NCI-H2196 treated with DMSO at 0.1 percent for 48 hours (cell line): Measurements from ENCODE around the gene METTL4.
A peak's percentile ranks its signal among the peaks of the same experiment; 100 is the strongest.

ENCODE experiments used
- DNase-seq: peaks from one replicate; lab custom pipeline; 2025; ENCODE audit not compliant: unreplicated experiment; lab: John Stamatoyannopoulos, UW

METTL4 gene

DNA sequence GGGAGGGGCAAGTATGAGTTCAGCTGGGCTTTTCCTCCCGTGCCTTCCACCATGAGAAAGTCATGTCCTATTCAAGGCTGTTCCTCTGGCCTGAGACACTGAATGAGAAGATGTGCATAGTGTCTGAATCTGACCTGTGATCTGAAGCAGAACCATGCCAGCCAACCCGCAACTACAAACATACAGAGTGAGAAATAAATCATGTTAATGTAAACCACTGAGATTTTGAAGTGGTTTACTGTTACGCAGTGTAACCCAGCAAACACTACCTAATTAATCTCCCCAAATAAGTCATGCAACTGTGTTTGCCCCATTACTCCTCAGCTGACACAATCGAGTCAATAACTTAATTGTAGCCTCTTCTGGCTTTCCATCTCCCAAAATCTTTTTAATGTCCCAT lies 49.2 kb downstream of the METTL4 start:
- DNase-seq: no peak

DNA sequence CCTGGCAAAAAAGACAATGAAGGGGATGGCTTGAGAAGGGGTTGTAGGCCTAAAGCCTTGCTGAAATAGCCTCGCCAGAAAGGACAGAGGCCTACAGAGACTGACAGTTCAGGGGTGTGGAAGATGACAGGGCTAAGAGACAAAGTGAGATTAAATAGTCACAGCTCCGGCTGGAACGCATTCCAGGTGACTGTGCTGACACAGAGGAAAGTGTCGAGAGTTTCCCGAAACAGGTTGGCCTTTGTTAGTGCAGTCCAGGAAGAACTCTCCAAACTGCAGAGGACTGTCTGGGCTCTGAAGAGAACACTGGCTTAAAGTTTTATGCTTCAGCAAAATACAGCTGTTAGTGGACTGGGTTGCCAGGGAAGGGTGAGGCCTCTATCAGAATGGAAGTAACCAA lies 52.8 kb downstream of the METTL4 start:
- DNase-seq: no peak

DNA sequence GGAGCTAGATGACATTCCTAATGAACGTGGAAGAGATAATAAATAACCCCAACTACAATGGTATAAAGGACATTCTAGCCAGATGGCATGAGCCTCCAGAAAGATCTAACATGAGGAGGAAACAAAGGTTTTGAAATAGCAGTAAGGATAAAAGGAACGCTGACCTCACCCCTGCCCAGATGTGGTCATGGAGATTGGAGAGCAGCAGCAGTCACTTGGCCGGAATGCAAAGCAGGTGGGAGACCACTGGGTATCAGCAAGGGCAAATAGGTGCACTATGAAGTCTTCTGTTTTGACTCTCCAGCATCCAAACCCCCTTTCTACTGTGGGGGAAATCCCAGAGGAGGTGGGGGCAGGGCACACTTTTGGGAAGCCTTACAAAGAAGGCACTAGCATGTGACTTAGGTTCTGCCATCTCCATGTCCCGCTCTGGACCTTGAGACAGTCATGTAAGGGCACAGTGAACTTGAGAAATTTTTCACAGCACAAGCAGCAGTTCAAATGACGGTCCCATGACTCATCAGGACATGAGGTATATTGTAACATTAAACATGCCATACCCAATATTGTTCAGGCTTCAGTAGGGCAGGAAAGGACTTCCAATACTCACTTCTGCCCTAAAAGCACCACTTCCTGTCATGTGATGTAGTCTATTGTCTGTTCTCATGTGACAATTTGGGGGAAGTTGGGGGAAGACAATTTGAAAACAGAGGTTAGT lies 55.2 kb downstream of the METTL4 start:
- no peak for DNase-seq

DNA sequence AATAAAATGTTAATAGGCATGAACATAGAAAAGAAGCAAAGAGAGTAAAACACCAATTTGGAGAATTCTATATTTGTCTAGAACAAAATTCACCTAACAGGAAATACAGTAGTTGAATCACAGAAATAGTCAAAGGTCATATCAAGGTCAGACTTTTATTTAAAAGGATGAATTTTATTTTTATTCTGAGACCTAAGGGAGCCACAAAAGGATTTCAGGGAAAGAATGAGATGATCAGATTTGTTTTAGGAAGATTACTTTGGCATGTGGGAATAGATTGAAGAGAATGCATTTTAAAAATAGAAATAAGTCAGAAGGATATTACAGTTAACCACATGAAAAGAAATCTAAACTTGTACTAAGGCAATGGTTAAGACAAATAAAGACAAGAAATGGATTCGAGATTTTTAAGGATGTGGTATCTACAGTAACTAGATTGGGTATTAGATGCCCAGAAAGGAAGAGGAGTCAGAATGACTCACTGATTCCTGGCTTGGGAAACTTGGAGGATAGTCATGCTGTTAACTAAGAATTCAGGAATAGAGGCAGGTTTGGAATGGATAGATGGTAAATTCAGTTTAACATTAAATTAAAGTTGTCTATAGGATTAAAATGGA lies 56.0 kb downstream of the METTL4 start:
- no peak for DNase-seq

DNA sequence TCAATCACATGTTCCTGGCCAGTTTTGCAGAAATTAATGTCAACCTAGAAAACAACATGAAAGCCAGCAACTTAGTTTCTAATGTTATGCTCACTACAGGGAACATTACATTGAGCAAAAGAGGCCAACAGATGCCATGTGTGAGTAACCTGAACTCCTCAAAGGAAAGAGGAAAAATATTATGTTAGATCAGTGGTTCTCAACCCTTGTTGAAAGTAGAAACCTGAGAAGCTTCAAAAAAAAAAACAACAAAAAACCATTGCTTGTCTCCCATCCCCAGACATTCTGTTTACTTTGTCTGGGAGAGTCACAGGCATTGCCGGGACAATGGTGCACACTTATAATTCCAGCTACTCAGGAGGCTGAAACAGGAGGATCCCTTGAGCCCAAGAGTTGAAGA lies 57.7 kb downstream of the METTL4 start:
- peak; percentile 54 for DNase-seq

DNA sequence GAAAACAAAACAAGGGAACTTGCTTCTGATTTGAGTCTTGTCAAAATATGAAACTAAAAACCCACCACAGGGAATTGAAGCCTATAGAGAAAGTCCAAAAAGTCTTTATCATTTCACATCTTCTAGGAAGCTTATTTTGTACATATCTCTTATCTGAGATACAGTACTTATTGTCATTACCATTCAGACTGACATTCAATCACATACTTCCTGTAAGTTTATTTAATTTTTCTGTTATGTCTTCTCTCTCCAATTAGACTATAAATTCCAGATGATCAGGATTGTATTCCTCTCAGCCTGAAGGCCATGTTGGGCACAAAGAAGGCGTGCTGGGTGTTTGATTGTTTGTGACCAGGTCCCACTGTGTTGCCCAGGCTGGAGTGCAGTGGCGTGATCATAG lies 59.2 kb downstream of the METTL4 start:
- no peak for DNase-seq

DNA sequence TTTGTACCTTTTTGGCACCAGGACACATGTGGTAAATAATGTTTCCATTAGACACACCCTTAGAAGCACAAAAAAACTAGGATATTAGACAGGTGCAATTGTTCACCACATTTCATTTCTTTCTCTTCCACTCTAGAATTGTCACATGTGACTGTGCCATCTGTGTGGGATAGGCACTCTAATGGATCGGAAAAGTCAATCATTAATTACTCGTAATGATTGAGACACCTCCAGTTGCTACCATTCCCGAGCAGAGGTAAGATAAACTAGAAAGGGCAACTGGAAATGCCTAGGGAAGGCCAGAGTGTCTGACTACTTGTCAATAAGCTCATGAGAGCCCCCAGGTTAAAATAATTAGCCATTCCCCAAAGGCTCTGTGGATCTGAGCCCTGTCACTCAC lies 59.9 kb downstream of the METTL4 start:
- no peak for DNase-seq

DNA sequence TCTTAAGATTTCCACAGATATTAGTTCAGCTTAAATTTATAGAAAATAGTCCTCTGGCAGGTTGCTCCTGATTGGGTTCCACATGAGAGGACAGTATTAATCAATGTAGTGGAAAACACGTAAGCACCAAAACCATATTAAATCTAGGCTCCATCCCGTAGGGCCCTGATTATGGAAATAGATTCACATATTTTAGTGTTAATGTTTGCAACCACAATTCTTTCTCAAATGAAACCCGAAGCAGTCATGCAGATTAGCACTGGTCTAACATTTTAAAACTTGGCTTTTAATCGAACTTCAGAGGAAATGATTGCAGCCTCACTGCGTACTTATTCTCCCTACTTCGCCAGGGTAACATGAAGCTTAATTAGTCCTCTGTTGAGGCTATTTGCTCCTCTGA lies 60.9 kb downstream of the METTL4 start:
- no peak for DNase-seq

DNA sequence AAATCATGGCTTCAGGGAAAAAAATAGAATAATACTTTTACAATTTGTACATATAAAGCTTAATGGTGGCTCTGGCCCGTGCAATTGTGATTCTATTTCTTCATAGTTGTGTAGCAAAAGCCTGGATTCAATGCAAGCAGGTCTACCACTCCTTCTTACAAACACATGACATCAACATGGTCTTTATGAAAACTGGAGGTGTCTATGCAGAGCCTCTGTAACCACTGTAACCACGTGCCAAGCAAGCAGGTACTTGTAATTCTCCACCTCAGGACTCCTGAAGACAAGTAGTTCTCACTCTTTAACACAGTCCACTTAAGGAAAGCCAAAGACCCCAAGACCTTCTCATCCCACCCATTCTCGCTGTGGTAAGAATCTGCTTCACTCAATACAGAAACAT lies 62.6 kb downstream of the METTL4 start:
- DNase-seq: no peak

DNA sequence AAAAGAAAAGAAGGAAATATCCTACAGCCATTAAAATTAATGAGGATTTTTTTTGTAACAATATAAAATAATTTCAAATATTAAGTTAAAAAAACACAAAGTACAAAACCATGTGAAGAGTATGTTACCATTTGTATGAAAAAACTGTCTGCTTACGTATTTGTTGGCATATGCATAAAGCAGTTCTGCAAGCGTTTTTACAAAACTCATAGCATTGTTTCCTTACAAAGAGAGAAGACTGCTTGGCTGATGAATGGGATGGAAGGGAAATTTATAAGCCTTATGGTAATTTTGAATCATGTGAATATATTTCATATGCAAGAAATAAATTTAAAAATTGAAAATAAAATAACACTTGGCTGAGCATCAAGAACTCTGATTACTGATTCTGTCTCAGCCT lies 63.1 kb downstream of the METTL4 start:
- DNase-seq: no peak

DNA sequence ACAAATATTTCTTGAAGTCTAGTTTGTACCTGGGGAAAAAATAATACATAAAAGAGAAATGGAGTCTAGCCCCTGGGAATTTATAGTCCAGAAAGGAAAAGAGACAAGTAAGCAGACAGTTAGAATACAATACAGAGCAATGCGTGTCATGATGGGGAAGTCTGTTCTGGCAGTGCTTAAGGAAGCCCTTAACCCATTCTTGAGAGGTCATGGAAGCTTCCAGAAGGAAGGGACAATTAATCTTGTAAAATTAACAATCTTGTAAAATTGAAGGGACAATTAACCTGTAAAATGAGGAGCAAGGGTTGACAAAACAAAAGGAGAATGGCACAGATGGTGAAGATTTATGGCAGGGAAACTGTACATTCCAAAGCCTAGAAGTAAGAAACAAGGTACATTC lies 66.7 kb downstream of the METTL4 start:
- no peak for DNase-seq

DNA sequence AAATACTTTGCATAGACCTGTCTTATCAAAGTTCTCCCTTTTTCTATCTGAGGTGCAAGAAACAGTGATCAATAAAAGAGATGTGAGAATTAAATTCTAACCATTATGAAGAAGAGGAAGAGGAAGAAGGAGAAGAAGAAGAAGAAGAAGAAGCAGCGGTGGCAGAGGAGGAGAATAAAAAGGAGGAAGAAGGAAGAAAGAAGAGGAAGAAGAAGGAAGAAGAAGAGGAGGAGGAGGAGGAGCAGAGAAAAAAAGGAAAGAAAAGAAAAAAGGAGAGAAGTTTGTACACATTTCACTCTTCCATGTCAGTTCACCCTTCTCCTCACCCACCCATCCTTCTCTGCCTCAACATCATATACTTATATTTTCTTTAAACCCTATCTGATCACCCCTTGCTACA lies 68.4 kb downstream of the METTL4 start:
- no peak for DNase-seq

DNA sequence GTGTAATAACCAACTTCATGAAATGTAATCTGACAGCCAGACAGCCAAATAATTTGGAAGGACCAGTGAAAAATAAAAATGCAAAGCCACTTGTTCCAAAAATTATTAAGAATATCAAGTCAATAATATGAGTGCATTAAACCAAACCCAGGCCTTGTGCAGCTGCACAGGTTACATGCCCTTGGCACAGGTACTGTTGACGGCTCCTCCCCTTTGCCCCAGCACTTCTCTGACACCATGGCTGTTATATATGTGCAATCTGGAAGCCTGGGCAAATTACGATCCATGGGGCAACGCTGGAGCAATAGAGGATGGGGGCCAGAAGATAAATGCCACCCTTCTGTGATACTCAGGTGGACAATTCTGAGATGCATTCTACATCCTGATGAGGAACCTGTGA lies 68.9 kb downstream of the METTL4 start:
- DNase-seq: no peak

DNA sequence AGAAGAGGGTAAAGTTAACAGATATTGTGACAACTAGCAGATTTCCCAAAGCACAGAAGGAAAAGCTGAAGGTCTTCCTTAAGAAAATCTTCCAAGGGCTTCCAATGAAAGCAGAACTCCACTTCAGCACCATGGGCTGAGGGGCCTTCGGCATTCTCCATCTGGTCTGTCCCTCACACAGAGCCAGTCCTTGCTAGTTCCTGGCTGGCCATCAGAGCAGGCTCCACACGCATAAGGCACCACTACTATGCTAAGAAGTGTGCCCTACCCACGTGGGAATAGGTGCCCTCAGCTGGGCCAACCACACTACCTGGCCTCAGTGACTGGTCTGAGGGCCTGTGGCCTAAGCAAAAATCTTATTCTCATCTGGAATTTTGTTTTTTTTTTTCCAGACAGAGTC lies 73.5 kb downstream of the METTL4 start:
- no peak for DNase-seq

DNA sequence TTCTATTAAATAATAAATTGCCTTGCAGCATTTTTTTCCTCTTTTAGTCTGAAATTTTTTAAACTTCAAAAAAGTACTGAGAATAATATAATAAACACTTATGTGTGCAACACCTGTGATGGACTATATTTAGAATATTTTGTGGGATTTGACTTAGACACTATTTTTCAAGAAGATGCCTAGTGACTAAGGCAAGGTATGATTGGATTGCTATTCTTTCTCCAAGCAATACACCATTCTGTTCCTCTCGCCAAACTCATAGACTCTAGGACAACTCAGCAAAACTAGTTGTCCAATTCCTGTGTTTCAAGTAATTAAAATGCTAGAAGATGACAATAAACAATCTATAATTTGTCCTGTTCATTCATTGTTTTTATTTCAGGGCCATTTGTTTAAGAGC lies 75.9 kb downstream of the METTL4 start:
- DNase-seq: no peak

DNA sequence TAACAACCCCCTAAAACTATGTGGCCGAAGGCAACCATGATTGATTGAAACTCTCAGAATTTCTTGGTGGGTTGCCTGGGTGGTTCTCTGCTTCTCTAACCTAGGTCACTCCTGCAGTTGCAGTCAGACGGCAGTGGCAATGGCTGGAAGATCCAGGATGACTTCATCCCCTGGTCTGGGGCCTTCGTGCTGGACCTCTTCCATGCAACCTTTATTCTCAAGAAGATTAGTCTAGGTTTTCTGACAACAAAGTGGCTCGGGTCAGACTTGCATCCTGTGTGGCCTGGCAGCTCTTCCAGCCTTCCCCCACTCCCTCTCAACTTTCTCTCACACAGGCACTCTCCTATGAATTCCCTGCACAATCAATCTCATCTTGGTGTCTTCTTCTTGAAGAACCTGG lies 76.4 kb downstream of the METTL4 start:
- DNase-seq: no peak
